ENCODE measurements around the gene ZNF446. TPM values are rescaled to one million over a fixed set of nuclear protein-coding genes. Genes with fewer than 3 reads are reported as not detected.

ZNF446 gene
- 3.8 and 13.1 TPM in 2 replicates for total RNA-seq (2011; cell fraction: chromatin; rRNA removed; ENCODE audit: low replicate concordance)
- 12.1 and 13.7 TPM in 2 replicates for total RNA-seq (2011; cell fraction: nucleolus; rRNA removed)
- 5.5 and 8.0 TPM in 2 replicates for total RNA-seq (2011; cell fraction: nucleoplasm; rRNA removed)
- 4.2 and 4.8 TPM in 2 replicates for total RNA-seq (2014; rRNA removed)
- total RNA-seq (2014; rRNA removed; fragmentation: Illumina TruSeq; extraction: Trizol): 0.64 and 0.95 TPM in 2 replicates
- 2.5 and 3.3 TPM in 2 replicates for total RNA-seq (2015; rRNA removed; fragmentation: Illumina TruSeq; extraction: Trizol)
- 3.5 and 4.3 TPM in 2 replicates for total RNA-seq (2021)
- polyA plus RNA-seq (2011; rRNA removed): 1.2 and 2.7 TPM in 2 replicates
- 2.4 and 5.3 TPM in 2 replicates for polyA plus RNA-seq (2011; cell fraction: cytosol; rRNA removed)
- polyA plus RNA-seq (2011; cell fraction: nucleus; rRNA removed): 6.9 and 8.9 TPM in 2 replicates
- 5.5 and 10.1 TPM in 2 replicates for polyA plus RNA-seq (2012)
- polyA plus RNA-seq (2014; fragmentation: Illumina TruSeq; extraction: Trizol): 1.2 and 2.4 TPM in 2 replicates
- under 1 TPM; 0.07 to 0.17 TPM for polyA plus RNA-seq (2014; fragmentation: Nextera tagmentation; extraction: Ambion mirVana)
- polyA plus RNA-seq (2014; rRNA removed): 2.6 and 3.9 TPM in 2 replicates
- 1.5 and 1.9 TPM in 2 replicates for polyA minus RNA-seq (2011; rRNA and poly(A)+ RNA removed)
- polyA minus RNA-seq (2011; cell fraction: cytosol; rRNA and poly(A)+ RNA removed): 1.4 and 2.4 TPM in 2 replicates
- 6.5 and 8.3 TPM in 2 replicates for polyA minus RNA-seq (2011; cell fraction: nucleus; rRNA and poly(A)+ RNA removed)
- Bru-seq, nascent RNA: percentile 42 among the genes with signal in this experiment
- percentile 46 among the genes with signal in this experiment for BruChase-seq, experiment 1, labeled RNA remaining after a 2-hour chase
- percentile 52 among the genes with signal in this experiment for BruChase-seq, experiment 2, labeled RNA remaining after a 6-hour chase
- long read RNA-seq, experiment 1, transcript ZNF446-203 (7 exons, 2,238 nt): major isoform, 9 of 29 reads
- long read RNA-seq, experiment 1, partial matches to known transcripts: 3 of 29 reads
- long read RNA-seq, experiment 1, other reads (novel, unspliced or antisense): 17 of 29 reads
- long read RNA-seq, experiment 2, partial matches to known transcripts: 0 of 1 reads
- long read RNA-seq, experiment 2, other reads (novel, unspliced or antisense): 1 of 1 reads
- long read RNA-seq, experiment 3, partial matches to known transcripts: 0 of 1 reads
- long read RNA-seq, experiment 3, other reads (novel, unspliced or antisense): 1 of 1 reads

- BruUV-seq (replicated peaks): no TSS peak
- intact Hi-C loops (cut with micrococcal nuclease) (loop anchor here (1.0 to 5.0 kb wide), 3 partner anchors 43 to 294 kb away; partner anchors contain the start of genes ZBTB45, ZNF274 and ZSCAN22), in situ Hi-C loops (cut with MboI) (no loop called here)
- H3K27ac ChIP-seq (ENCODE audit: extremely low read depth, low read depth, low read length): peak within 1 kb of the TSS; percentile 92
- peak; percentile 95 for FAIRE-seq
- peak within 1 kb of the TSS; percentile 99 for H2AFZ ChIP-seq (ENCODE audit: low read depth, low read length)
- H3K9ac ChIP-seq (ENCODE audit: insufficient read depth in 1 of 2, low read depth in 2 of 2, low read length in 2 of 2): peak within 1 kb of the TSS; percentile 75 to 90
- ATAC-seq: peak; percentile 91
- peak within 1 kb of the TSS; percentile 59 for H3K4me3 ChIP-seq
- no peaks in the 10 kb centered on the region for H3K79me2 ChIP-seq (ENCODE audit: control insufficient read depth, insufficient read depth, low read length)
- H3K27me3 ChIP-seq (ENCODE audit: control insufficient read depth in 2 of 2, insufficient read depth in 2 of 2, low read length in 2 of 2): no peaks in the 10 kb centered on the region
- DNase-seq (ENCODE audit: extremely low read depth in 1 of 4, low spot score in 3 of 4): peak; percentile 91 to 99 (median 94)
- 0 out of 2 replicates have a peak, but pooled peaks cover 9% of the 10 kb centered on the region for H4K20me1 ChIP-seq (replicated peaks; ENCODE audit: control insufficient read depth, insufficient read depth, low read length)
- peaks cover 37% of the 10 kb centered on the region; the same call in 2 of the 3 replicates for H3K36me3 ChIP-seq (ENCODE audit: control insufficient read depth, insufficient read depth, low read length)
- H3K4me1 ChIP-seq (replicated peaks in 1 of 2; ENCODE audit: control insufficient read depth in 2 of 2, insufficient read depth in 2 of 2, low read length in 2 of 2): peaks cover 26 to 52% of the 10 kb centered on the region in 2 experiments
- ChIA-PET POLR2A (interaction anchor here (0.5 to 2.1 kb wide), 10 partner anchors 10 to 108 kb away, joined by 3 to 6 read pairs (median 4); partner anchors contain the start of genes CHMP2A and ZNF584), CTCF (ENCODE audit: low intra/inter-chr PET ratio) (no interaction called here)
- H3K4me2 ChIP-seq (ENCODE audit: insufficient read depth, low read length): peak within 1 kb of the TSS; percentile 90
- WGBS (ENCODE audit: insufficient coverage, low coverage, missing lambda C conversion rate): under 1% methylated on average over 55 of the region's 64 CpGs
- no peaks in the 10 kb centered on the region for H3K9me3 ChIP-seq (replicated peaks; ENCODE audit: control insufficient read depth, insufficient read depth, low read depth, low read length)
- no peaks in the 10 kb centered on the region for H3K9me1 ChIP-seq (ENCODE audit: control insufficient read depth, insufficient read depth, low read length)
- no peak for TF ChIP-seq PBX2 (CRISPR knock-in tag; IDR thresholded peaks at IDR 0.05; ENCODE audit: low read depth)
- TF ChIP-seq PBX2 (tag; conservative IDR thresholded peaks at IDR 0.05; ENCODE audit: low read depth): 0 out of 2 replicates have a peak, but pooled peaks have one; percentile 40
- TF ChIP-seq NCOA6 (IDR thresholded peaks at IDR 0.05): no peak
- no peak for TF ChIP-seq U2AF2 (optimal IDR thresholded peaks at IDR 0.05; ENCODE audit: low read depth, low read length)
- TF ChIP-seq ZNF384 (IDR thresholded peaks at IDR 0.05; ENCODE audit: low read depth, low read length): no peak
- peak; percentile 72 for TF ChIP-seq E2F8 (IDR thresholded peaks at IDR 0.05; ENCODE audit: low read depth, partially characterized antibody)
- TF ChIP-seq CEBPB (tag; IDR thresholded peaks at IDR 0.05): no peak
- no peak for TF ChIP-seq ID3 (CRISPR knock-in tag; IDR thresholded peaks at IDR 0.05)
- 0 out of 2 replicates have a peak, but pooled peaks have one; percentile 33 for TF ChIP-seq ID3 (tag; IDR thresholded peaks at IDR 0.05)
- TF ChIP-seq ELF1 (tag; IDR thresholded peaks at IDR 0.05): peak; percentile 86
Observed at GRCh38 chr19:58475714-58476497, at the start of gene ZNF446. TSS of gene ZNF446 (plus strand) at chr19:58476352. CDS start at chr19:58477219, 867 bp downstream.
